Stimulated activated naive CD4-positive, alpha-beta T cell (primary cell): ENCODE measurements around the gene GPR18.
A peak's percentile ranks its signal among the peaks of the same experiment; 100 is the strongest.
"Not testable (repeated sequence)": the region's sequence is repeated elsewhere in the genome, so short reads cannot be mapped to it uniquely, and the experiment has no call there.

ENCODE experiments used
- DNase-seq, 6 experiments: peaks; one replicate each; lab custom pipeline; 2025; lab: John Stamatoyannopoulos, UW

Gene GPR18

GRCh38 chr13:99267927-99268326, 9.7 kb upstream of the GPR18 start:
- DNase-seq = no peak

- DNase-seq = no peak
These were observed 8.6 kb upstream of the GPR18 start for GRCh38 chr13:99266827-99267226.

GRCh38 chr13:99265821-99266426, 7.7 kb upstream of the GPR18 start:
- peak in 4 of 6 experiments; percentile 12 to 72 (median 52) for DNase-seq

- DNase-seq = no peak
These were observed 7.1 kb upstream of the GPR18 start for GRCh38 chr13:99265162-99265800.

- DNase-seq = no peak
These were observed 5.9 kb upstream of the GPR18 start for GRCh38 chr13:99264051-99264450.

- DNase-seq = no peak
These were observed 5.1 kb upstream of the GPR18 start for GRCh38 chr13:99263126-99263785.

- DNase-seq = no peak
These were observed 2.9 kb upstream of the GPR18 start for GRCh38 chr13:99261059-99261458.

GRCh38 chr13:99260216-99260615, 2.0 kb upstream of the GPR18 start:
- no peak for DNase-seq

- DNase-seq = peak in 3 of 6 experiments; percentile 26 to 61 (median 51)
These were observed 767 bp upstream of the GPR18 start for GRCh38 chr13:99258946-99259345.

GRCh38 chr13:99257291-99257690, 888 bp downstream of the GPR18 start:
- no peak for DNase-seq

GRCh38 chr13:99256709-99257108, 1.5 kb downstream of the GPR18 start:
- peak in 1 of 6 experiments; percentile 18 for DNase-seq

- DNase-seq = no peak
These were observed 1.9 kb downstream of the GPR18 start for GRCh38 chr13:99256283-99256682.

GRCh38 chr13:99255271-99255670, 2.9 kb downstream of the GPR18 start:
- DNase-seq = no peak

- DNase-seq = no peak
These were observed 3.3 kb downstream of the GPR18 start for GRCh38 chr13:99254830-99255229.

- no peak for DNase-seq
These were observed 6.3 kb downstream of the GPR18 start for GRCh38 chr13:99251921-99252320.

- no peak for DNase-seq
These were observed 7.0 kb downstream of the GPR18 start for GRCh38 chr13:99250982-99251825.

GRCh38 chr13:99249606-99250005, 8.6 kb downstream of the GPR18 start:
- not testable (repeated sequence) for DNase-seq

GRCh38 chr13:99249178-99249577, 9.0 kb downstream of the GPR18 start:
- not testable (repeated sequence) for DNase-seq

- DNase-seq = no peak
These were observed 12.1 kb downstream of the GPR18 start for GRCh38 chr13:99246100-99246499.

- peak in 2 of 6 experiments; percentile 22 to 27 for DNase-seq
These were observed 20.1 kb downstream of the GPR18 start for GRCh38 chr13:99237981-99238662.

GRCh38 chr13:99231721-99232120, 26.5 kb downstream of the GPR18 start:
- no peak for DNase-seq

- DNase-seq = no peak
These were observed 27.2 kb downstream of the GPR18 start for GRCh38 chr13:99230991-99231390.
